HL-60/S4 treated with phorbol 12-myristate 13-acetate at 8.2 ng/mL for 4 days and 3 days (cell line): ENCODE results near the gene NAA15.
"Not testable (repeated sequence)": the region's sequence is repeated elsewhere in the genome, so short reads cannot be mapped to it uniquely, and the experiment has no call there.

Experiments
- in situ Hi-C: fragments of 300-500 bp; cut with MboI; formaldehyde crosslinking; loops from 2 replicates; pipeline ENCODE4 v1.15.0; 2022; ENCODE audit warnings: low sequenced_read_pairs

The NAA15 gene

GRCh38 chr4:139301113-139301820 is at the start of gene NAA15:
Gene NAA15 (plus strand): TSS chr4:139301505. CDS start chr4:139301778, 273 bp downstream.
- in situ Hi-C loops = no loop called here

DNA sequence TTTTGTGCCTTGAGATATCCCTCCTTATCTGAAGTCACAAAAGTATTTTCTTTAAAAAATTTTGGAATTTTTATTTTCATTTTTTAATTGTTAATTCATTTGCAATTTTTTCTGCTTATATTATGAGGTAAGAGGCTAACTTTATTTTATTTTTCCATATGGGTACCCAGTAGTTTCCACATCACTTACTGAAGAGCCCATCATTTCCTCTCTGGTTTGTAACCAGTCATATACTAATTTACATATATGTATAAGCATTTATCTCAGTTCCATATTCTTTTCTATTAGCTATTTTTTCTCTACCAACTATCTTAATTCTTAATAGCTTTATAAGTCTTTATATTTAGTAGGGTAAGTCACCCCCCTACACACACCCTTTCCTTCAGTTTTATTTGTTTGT is 48.3 kb upstream of the NAA15 start:
- in situ Hi-C loops = no loop called here

GRCh38 chr4:139253713-139254112 is 47.6 kb upstream of the NAA15 start:
- in situ Hi-C loops = no loop called here

DNA sequence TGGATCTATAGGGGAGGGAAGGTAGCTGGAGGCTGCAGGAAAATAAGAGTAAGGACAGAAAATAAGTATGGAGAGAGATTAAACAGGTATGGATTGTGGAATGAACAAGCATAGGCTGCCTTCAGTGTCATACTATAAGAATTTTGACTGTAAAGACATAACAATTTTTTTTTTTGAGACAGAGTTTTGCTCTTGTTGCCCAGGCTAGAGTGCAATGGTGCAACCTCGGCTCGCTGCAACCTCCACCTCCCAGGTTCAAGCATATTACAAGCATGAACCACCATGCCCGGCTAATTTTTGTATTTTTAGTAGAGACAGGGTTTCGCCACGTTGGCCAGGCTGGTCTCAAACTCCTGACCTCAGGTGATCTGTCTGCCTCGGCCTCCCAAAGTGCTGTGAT is 45.7 kb upstream of the NAA15 start:
- in situ Hi-C loops = not testable (repeated sequence)

- in situ Hi-C loops = no loop called here
Observed at GRCh38 chr4:139256349-139256748, 45.0 kb upstream of the NAA15 start.

DNA sequence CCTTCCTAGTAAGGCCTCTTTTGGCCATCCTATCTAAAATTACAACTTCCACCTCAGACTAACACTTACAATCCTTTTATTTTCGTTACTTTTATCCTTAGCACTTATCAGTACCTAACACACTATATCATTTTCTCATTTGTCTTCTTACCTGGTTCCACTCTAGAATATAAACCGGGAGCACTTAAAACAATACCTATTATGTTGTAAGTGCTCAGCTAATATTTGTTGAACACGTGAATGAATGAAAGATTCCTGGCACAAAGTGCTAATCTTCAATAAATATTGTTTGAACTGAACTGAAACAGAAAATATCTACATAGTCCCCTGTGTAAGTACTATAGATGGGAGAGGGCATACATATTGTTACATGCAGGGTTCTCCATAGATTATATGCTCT is 35.7 kb upstream of the NAA15 start:
- in situ Hi-C loops = no loop called here

DNA sequence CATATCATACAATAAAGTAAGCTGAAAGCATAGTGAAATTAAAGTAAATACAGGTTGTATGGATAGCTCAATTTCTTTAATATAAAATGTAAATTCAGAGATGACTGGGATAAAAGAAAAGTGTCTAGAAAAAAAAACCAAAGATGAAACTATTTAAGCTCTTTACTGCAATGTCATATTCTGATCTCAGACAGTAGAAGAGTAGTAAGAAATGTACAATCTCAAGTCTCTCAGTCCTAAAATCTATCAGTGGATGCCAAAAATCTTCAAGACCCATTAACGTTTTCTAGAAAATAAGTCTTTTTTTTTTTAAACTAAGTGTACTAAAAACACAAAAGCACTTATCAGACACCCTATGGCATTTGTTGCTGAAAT is 35.1 kb upstream of the NAA15 start:
- in situ Hi-C loops = no loop called here

- in situ Hi-C loops = no loop called here
Observed at GRCh38 chr4:139266583-139267257, 34.6 kb upstream of the NAA15 start.

DNA sequence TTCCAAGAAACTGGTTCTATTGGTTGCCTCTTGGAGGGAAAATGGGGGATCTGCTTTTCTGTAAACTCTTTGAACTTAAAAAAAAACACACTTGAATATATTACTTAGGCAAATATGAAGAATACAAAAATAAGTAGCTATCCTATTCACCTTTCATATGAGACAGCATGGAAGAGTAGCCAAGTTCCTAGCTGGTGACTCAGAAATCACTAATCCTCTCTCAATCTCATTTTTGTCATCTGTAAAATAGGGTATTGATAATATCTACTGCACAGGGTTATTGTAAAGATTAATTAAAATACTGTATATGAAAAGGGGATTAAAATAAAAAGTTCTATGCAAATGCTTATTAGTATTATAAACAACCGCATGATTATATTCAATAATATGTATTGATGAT is 34.0 kb upstream of the NAA15 start:
- in situ Hi-C loops = no loop called here

DNA sequence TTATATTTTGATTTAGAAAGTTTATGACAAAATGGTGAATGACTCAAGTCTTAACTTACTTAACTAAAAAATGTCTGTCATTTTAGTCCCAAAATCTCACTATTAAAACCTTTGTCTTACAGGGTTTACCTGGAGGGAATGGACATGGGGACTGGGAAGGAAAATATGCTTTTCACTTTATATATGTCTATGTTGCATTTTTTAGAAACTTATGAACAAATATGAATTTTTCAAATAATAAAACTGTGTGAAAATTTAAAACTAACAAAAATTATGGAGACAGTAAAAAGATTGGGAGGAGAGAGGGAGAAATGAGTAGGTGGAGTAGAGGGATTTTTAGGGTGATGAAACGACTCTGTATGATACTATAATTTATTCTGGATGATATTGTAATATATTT is 27.5 kb upstream of the NAA15 start:
- in situ Hi-C loops = no loop called here

- in situ Hi-C loops = no loop called here
Observed at GRCh38 chr4:139274790-139275189, 26.5 kb upstream of the NAA15 start.

- in situ Hi-C loops = no loop called here
Observed at GRCh38 chr4:139275281-139275735, 26.0 kb upstream of the NAA15 start.

- in situ Hi-C loops = no loop called here
Observed at GRCh38 chr4:139278485-139278884, 22.8 kb upstream of the NAA15 start.

- in situ Hi-C loops = no loop called here
Observed at GRCh38 chr4:139278912-139279759, 22.2 kb upstream of the NAA15 start.

- in situ Hi-C loops = no loop called here
Observed at GRCh38 chr4:139279760-139280620, 21.3 kb upstream of the NAA15 start, which contains the start of gene MGARP. Gene MGARP (minus strand): TSS chr4:139280225. CDS start chr4:139280158, 67 bp downstream.

- in situ Hi-C loops = no loop called here
Observed at GRCh38 chr4:139282065-139282720, 19.1 kb upstream of the NAA15 start.

DNA sequence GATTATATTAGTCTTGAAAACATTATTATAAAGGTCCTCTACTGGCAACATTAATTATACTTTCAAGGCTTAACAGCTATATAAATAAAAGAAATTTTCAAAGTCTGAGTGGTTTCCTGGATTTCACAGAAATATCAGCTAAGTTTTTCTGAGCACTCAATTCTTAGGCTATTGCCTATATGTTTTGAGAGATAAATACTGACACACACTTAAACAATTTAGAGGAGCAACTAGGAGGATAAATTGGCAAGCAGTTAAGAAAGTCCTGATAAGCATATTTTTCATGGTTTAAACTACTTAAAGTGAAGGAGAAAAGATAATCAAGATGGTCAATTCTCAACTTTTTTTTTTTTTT is 18.6 kb upstream of the NAA15 start:
- in situ Hi-C loops = no loop called here

GRCh38 chr4:139286186-139286698 is 15.1 kb upstream of the NAA15 start:
- in situ Hi-C loops = no loop called here

- in situ Hi-C loops = no loop called here
Observed at GRCh38 chr4:139295206-139295941, 5.9 kb upstream of the NAA15 start.
